ENCODE measurements around the gene CIBAR2. TPM values are rescaled to one million over a fixed set of nuclear protein-coding genes. Genes with fewer than 3 reads are reported as not detected.

Gene CIBAR2
- total and polyA plus RNA-seq, 9 of the 15 experiments (the other 6 are each of a cell fraction or from before 2014, with no cell fraction given): not detected

- H3K4me3 ChIP-seq: no peak overlapping the region
- DNase-seq (ENCODE audit: extremely low read depth in 1 of 4, low spot score in 3 of 4): peak in 1 of 4 experiments; percentile 39
- intact Hi-C loops (cut with micrococcal nuclease): no loop called here
- peaks cover 31 to 48% of the 10 kb centered on the region in 2 experiments for H3K27me3 ChIP-seq (ENCODE audit: control insufficient read depth in 2 of 2, insufficient read depth in 2 of 2, low read length in 2 of 2)
- no peak overlapping the region for H3K9ac ChIP-seq (ENCODE audit: insufficient read depth in 1 of 2, low read depth in 2 of 2, low read length in 2 of 2)
- no peak overlapping the region for H3K27ac ChIP-seq (ENCODE audit: extremely low read depth, low read depth, low read length)
- in situ Hi-C loops (cut with MboI): loop anchor here (5.0 to 25.0 kb wide), 2 partner anchors 333 to 908 kb away; no protein-coding TSS in a partner anchor
- H3K36me3 ChIP-seq (ENCODE audit: control insufficient read depth, insufficient read depth, low read length): no peaks in the 10 kb centered on the region
- no TSS peak for BruUV-seq (replicated peaks)
- H3K79me2 ChIP-seq (ENCODE audit: control insufficient read depth, insufficient read depth, low read length): no peaks in the 10 kb centered on the region
- FAIRE-seq: peak; percentile 23
- WGBS (ENCODE audit: insufficient coverage, low coverage, missing lambda C conversion rate): 27% methylated on average over 12 of the region's 12 CpGs
- ChIA-PET CTCF (ENCODE audit: low intra/inter-chr PET ratio) (no interaction called here), POLR2A (interaction anchor here (1.0 to 1.1 kb wide), 2 partner anchors 14 to 24 kb away, joined by 4 to 8 read pairs; no protein-coding TSS in a partner anchor)
- H3K9me3 ChIP-seq (replicated peaks; ENCODE audit: control insufficient read depth, insufficient read depth, low read depth, low read length): no peaks in the 10 kb centered on the region
- TF ChIP-seq MECOM (CRISPR knock-in tag; IDR thresholded peaks at IDR 0.05) (no peak), MAFG (tag; conservative IDR thresholded peaks at IDR 0.05) (no peak), PHF21A (IDR thresholded peaks at IDR 0.05; ENCODE audit: borderline replicate concordance, low read depth) (no peak)
- TF ChIP-seq, protein P1, sequence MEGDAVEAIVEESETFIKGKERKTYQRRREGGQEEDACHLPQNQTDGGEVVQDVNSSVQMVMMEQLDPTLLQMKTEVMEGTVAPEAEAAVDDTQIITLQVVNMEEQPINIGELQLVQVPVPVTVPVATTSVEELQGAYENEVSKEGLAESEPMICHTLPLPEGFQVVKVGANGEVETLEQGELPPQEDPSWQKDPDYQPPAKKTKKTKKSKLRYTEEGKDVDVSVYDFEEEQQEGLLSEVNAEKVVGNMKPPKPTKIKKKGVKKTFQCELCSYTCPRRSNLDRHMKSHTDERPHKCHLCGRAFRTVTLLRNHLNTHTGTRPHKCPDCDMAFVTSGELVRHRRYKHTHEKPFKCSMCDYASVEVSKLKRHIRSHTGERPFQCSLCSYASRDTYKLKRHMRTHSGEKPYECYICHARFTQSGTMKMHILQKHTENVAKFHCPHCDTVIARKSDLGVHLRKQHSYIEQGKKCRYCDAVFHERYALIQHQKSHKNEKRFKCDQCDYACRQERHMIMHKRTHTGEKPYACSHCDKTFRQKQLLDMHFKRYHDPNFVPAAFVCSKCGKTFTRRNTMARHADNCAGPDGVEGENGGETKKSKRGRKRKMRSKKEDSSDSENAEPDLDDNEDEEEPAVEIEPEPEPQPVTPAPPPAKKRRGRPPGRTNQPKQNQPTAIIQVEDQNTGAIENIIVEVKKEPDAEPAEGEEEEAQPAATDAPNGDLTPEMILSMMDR (IDR thresholded peaks at IDR 0.05 in 2 of 3, conservative IDR thresholded peaks at IDR 0.05 in 1 of 3; ENCODE audit: insufficient read depth in 2 of 3, low read depth in 1 of 3, low read length in 3 of 3): peak in 2 of 3 experiments; percentile 15 to 27; a peak in 3 of 6 replicates
- no peak overlapping the region for H2AFZ ChIP-seq (ENCODE audit: low read depth, low read length)
- H3K9me1 ChIP-seq (ENCODE audit: control insufficient read depth, insufficient read depth, low read length): no peaks in the 10 kb centered on the region
- peak; percentile 54 for ATAC-seq
- H4K20me1 ChIP-seq (replicated peaks; ENCODE audit: control insufficient read depth, insufficient read depth, low read length): peaks cover 4% of the 10 kb centered on the region; the same call in 1 of the 2 replicates
- H3K4me2 ChIP-seq (ENCODE audit: insufficient read depth, low read length): no peak overlapping the region
- peaks cover 0 to 8% of the 10 kb centered on the region in 2 experiments; a peak in 2 of 5 replicates for H3K4me1 ChIP-seq (replicated peaks in 1 of 2; ENCODE audit: control insufficient read depth in 2 of 2, insufficient read depth in 2 of 2, low read length in 2 of 2)
Observed at GRCh38 chr16:85104147-85104546, 8.1 kb downstream of the CIBAR2 start.

Data from K562 (cell line).